ENCODE data around the gene KCNA10.

The KCNA10 gene

DNA sequence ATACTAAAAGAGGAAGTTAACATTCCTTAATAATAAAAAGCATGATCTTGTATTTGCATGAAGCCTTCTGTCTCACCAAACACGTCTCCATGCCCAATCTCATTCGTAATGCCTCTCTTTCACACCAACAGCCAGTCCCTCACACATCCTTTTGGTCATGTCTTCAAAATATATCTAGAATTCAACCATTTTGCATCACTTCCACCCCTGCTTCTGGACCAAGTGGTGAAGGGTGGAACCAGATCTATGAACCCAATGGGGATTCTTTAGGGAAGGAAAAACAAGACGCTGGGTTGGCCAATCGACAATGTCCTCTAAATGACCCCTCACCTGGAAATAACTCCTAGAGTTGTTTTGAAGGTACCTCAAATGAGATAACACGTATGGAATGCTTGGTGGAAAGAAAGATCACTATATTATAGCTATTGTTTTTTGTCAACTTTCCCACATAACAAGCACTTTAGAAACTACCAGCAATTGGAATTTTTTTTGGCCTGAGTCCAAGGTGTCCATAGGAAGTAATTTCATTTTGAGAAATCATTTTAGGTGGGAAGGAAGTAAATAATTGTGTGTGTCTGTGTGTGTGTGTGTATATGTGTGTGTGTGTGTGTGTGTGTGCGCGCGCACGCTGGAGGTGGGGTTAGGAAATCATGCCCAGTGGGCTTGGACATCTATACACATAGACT lies at the start of gene KCNA10:
TSS of gene KCNA10 (minus strand) at position 51 of the 686 bp plus-strand sequence. CDS start 388 bp downstream, outside the sequence.
- DNase-seq, result no peak

DNA sequence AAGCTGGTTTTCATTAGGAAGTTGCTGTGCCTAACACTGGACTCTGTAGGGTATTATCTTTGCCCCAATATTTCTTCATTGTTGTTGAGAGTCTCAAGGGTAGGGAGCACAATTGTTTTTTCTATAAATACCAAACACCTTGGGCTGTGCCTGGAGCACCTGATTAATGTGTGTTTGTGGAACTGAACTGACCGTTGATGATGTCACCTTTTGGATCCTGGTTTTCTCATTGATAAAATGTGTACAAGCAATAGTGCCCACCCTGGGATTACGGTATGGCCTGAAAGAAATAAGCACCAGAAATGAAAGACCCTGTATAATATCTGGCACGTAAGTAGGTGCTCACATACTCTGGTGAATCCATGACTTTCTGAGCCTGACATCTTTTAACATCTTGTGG lies 47.9 kb upstream of the KCNA10 start:
- no peak for DNase-seq

GRCh38 chr1:110565565-110565964 lies 46.6 kb upstream of the KCNA10 start:
- no peak for DNase-seq

GRCh38 chr1:110563089-110563488 lies 44.1 kb upstream of the KCNA10 start:
- no peak for DNase-seq

DNA sequence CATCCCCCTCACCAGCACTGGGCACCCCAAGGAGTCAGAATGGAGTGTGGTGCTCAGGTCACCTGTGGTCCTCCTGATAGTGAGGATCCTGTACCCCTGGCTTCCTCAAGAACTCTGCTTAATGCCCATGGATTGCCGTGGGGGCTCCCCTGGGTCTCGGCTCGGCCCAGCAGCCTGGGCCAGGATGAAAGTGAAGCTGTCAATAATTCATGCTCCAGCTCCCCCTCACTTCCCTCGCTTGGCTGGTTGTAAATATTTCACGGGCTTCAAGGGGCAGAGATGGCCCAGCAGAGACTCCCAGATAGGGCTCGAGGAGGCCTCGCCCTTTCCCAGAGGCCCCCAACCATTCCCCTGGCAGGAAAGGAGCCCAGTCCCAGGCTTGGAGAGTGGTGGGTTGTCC lies 42.6 kb upstream of the KCNA10 start:
- no peak for DNase-seq

GRCh38 chr1:110559157-110559556 lies 40.2 kb upstream of the KCNA10 start:
- DNase-seq, result no peak

DNA sequence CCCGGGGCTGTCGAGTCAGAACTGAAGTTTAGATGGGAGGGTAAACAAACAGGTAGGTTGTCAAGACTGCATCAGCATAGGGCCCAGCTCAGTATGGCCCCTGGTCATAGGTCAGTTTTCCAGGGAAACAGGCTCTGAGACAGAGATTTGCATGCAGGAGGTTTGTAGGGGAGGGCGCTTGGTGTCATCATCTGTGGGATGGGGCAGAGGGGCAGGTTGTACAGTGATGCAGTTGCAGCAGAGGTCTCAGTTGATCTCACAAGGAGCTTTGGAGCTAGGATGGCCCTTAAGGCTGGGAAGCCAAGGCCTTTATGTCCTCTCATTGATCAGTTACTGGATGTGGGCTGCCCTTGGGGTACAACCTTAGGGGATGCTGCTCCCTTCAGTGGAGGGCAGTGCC lies 38.5 kb upstream of the KCNA10 start:
- DNase-seq, result no peak

DNA sequence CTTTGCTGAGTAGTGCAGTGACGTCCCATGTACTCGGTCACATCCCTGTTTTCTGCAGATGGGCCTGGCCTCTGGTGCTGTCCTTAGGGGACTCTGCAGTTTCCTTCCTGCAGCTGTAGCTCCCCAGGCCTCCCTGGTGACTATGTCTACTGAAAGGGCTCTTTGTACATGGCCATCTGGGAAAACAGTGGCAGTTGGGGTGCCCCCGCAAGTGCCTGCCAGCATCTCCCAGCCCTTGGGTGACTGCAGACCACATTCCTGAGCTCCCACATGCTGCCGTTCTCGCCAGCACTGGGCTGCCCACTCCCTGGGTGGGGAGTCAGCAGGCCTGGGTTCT lies 37.5 kb upstream of the KCNA10 start:
- no peak for DNase-seq

GRCh38 chr1:110555807-110556470 lies 37.0 kb upstream of the KCNA10 start:
- peak; percentile 37 for DNase-seq

DNA sequence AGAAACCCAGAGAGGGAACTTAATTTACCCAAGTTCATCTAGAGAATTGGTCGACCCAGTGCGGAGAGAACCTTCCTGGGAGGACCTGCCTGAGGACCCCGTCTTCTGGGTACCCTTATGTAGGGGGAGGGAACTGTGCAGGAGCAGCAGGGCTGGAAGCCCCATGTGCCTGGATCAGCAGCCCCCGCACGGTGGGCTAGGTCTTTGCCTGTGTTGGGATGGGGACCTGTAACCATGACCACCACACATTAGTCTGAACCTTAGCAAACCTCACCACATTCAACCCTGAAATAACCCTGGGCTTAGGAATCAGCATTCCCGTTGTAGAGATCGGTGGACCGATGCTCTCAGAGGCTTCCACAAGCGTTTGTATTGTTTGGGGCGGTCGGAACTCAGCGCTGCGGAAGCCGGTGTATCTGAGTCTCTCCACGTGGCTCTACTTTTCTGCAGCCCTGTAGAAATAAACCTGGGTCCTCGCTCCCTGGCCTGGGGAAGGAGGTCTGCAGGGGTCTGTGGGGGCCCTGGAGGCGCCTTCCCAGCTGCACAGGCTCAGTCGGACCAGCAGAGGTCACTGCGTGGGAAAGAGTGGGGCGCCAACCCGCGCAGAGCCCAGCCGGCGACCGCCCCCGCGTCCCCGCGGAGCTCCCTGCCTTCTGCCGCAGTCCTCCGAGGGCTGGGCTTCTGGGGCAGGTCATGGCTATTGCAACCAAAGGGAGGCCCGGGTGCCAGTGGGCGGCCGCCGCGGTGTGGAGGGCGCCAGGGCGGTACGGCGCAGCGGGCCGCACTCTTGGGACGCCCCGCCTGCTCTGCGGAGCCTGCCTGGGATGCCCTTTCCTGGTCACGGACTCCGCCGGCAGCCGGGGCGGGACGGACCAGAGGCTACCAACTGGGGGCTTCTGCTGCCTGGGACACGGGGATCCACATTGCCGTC lies 36.2 kb upstream of the KCNA10 start:
- DNase-seq, result peak; percentile 39

DNA sequence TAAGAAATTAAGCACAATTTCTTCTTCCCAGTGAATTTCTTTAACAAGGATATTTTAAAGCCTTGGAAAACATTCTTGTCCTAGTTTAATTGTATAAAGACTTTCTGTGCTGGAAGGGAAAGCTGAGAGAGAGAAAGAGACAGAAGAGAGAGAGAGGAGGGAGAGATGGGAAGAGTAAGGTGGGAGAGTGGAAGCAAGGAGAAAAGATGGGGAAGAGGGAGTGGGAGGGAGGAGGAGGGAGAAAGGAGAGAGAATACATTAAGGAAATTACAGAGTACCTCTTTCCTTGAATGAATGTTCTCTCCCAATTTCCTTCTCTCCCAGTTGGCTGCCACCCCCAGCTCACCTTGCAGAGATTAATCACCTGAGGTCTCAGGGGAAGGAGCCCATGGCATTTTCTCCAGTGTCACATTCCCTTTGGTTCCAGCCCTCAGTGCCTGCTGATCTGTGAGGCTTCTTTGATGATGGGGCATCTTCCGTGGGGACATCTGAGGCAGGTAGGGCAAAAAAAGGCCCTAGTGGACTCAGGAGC lies 32.4 kb upstream of the KCNA10 start:
- DNase-seq, result no peak

GRCh38 chr1:110549831-110550230 lies 30.9 kb upstream of the KCNA10 start:
- DNase-seq, result no peak

DNA sequence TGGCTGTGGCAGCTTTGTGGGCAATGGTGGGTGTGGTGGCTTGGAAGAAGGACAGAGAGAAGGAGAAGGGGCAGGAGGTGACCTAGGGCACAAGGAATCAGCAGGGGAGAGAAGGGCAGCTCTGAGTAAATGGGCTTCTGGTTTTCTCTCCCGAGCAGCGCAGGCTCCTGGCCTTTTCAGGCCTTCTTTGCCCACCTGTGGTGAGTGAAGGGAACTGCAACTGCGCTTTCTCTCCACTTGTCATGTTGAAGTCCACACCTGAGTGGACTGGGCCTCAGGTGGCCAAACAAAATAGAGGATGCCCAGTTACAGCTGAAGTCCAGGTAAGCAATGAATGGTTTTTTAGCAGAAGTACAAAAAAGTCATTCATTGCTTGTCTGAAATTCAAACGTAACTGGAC lies 29.4 kb upstream of the KCNA10 start:
- peak; percentile 49 for DNase-seq

GRCh38 chr1:110547017-110547416 lies 28.0 kb upstream of the KCNA10 start:
- DNase-seq, result no peak

GRCh38 chr1:110545492-110545891 lies 26.5 kb upstream of the KCNA10 start:
- no peak for DNase-seq

DNA sequence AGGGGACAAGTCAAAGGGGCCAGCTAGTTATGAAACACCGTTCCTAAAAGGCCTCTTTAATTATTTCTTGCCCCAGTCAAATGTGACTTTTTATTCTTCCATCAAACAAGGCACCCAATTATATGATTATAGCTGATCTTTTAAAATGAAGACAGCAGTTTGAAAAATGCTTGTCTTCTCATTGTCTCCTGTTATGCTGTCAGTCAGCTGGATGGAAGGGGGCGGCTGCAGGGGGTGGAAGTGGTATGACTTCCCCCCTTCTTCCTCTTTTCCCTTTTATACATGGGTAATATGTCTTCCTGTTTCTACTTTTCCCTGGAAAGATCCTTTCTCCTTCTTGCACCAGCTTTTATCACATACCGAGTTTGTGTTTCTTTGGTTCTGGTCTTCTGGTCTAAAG lies 25.8 kb upstream of the KCNA10 start:
- DNase-seq, result no peak

DNA sequence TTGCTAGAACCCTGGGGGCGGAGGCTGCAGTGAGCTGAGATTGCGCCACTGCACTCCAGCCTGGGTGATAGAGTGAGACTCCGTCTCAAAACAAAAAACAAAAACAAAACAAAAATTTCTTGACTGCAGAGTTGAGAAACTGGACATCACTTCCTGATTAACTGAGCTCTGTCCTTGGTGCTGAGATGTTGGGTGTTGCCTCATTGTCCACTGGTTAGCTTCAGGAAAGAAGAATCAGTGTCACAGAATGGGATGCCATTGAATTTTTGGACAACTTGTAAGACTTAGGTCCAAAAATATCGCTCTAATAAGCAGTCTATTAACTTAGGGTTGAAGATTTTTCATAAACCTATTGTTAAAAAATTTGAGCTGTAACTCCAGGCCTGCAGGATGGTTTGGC lies 23.8 kb upstream of the KCNA10 start:
- peak; percentile 39 for DNase-seq

- no peak for DNase-seq
These were observed 23.0 kb upstream of the KCNA10 start for GRCh38 chr1:110541906-110542395.

GRCh38 chr1:110540891-110541685 lies 22.1 kb upstream of the KCNA10 start:
- DNase-seq, result no peak

GRCh38 chr1:110538921-110539320 lies 19.9 kb upstream of the KCNA10 start:
- DNase-seq, result no peak

DNA sequence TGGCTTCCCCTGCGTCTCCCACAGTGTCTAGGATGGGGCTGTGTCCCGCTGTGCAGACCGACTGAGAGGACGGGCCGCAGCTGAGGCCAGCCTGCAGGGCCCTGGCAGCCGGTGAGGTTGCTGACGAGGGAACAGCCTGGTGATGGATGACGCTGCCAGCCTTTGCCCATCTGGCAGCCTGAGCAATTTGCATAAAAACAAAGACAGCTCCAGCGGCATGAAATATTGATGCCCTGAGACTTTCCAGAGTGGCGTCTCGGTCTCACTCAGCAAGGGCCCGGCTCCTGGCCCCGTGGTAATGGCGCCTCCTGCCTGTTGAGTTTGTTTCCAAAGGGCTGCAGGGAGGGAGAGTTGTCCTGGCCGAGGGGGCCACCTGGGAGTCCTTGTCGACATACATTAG lies 19.1 kb upstream of the KCNA10 start:
- no peak for DNase-seq

GRCh38 chr1:110535985-110536384 lies 17.0 kb upstream of the KCNA10 start:
- DNase-seq, result no peak
